CD4-positive, alpha-beta T cell treated with Interleukin-4 for 4 hours (primary cell): ENCODE measurements around the gene TBXAS1.

Experiments used
- DNase-seq: peaks from one replicate; pipeline ENCODE4 v3.0.0-alpha.2; 2020

TBXAS1 gene

DNA sequence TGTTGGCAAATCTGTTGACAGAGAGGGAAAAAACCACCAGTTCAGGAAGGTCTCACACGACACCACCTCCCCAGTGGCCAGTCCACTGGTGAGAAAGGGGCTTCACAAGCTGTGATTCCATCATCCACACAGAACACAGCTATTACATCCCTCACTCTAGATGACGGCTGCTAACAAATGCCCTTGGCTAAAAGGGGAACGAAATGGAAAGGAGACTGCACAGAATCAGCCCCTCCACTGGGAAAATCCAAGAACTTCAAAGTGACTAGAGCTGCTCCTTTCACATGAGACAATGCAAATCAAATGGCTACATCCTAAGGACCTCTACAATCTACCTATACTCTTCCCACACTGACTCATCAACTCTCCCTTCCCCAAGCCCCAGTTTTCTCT lies 228.1 kb downstream of the TBXAS1 start:
- DNase-seq: no peak

DNA sequence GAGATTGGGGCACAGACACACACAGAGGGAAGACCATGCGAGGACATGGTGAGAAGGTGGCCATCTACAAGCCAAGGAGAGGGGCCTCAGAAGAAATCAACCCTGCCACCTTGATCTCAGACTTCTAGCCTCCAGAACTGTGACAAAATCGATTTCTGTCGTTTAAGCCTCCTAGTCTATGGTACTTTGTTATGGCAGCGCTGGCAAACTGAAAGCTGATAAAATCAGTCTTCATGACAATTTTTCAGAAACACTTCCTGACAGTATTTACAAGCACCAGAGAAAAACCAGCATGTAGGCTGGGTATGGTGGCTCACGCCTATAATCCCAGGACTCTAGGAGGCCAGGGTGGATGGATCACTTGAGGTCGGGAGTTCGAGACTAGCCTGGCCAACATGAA lies 229.5 kb downstream of the TBXAS1 start:
- peak; percentile 25 for DNase-seq

- DNase-seq: peak; percentile 71
Measured at GRCh38 chr7:140059273-140060242, 230.5 kb downstream of the TBXAS1 start.

GRCh38 chr7:140060243-140060630 lies 231.2 kb downstream of the TBXAS1 start:
- DNase-seq: peak; percentile 24

- DNase-seq: no peak
Measured at GRCh38 chr7:140060788-140061606, 231.9 kb downstream of the TBXAS1 start.

GRCh38 chr7:140061607-140061930 lies 232.5 kb downstream of the TBXAS1 start:
- DNase-seq: no peak

GRCh38 chr7:140062118-140062527 lies 233.1 kb downstream of the TBXAS1 start:
- DNase-seq: peak; percentile 72

DNA sequence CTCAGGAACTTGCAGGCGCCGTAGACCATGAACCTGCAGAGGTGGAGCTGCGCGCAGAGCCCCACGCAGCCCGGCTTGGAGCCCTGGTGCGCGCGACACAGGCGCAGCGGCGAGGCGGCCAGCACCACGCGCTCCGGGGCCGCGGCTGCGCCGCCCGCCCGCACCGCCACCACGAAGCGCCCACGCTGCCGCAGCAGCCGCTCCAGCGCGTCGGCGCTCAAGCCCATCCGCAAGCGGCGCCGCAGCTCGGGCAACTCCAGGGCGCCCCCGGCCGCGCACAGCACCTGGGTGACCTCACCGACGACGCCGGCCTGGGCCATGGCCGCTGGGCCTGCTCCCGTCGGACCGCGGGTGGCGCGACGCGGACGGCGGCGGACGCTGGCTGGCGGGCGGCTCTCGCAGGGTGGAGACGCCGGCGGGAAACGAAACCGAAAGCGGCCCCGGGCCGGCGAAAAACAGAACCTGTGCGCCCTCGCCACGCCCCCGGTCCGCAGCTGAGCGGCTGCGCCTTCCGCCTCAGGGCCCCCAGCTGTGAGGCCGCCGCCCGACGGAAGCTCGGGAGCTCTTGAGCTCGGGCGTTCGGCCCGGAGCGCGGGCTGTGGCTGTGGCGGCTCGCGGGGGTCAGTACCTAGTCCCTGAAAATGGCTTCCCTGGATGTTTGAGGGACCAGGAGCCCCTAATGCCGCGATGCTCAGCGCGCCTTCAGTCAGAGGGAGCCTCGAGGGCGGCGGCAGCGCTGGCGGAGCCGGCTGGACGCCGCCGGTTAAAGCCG lies 233.7 kb downstream of the TBXAS1 start, which contains the start of gene PARP12:
TSS of gene PARP12 (minus strand) at position 424 of the 772 bp plus-strand sequence. CDS start at position 320, 104 bp downstream.
- DNase-seq: peak; percentile 84

DNA sequence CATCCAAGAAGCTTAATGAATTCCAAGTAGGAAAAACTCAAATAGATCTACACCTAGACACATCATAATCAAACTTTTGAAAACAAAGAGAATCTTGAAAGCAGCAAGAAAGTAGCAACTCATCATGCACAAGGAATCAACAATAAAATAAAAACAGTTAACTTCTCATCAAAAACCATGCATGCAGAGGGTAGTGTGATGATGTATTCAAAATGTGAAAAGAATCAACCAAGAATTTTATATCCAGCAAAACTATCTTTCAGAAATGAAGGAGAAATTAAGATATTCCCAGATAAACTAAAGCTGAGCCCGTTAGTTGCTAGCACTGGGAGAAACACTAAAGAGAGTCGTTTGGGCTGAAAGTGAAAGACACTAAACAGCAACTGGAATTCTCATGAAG lies 238.0 kb downstream of the TBXAS1 start:
- DNase-seq: no peak

GRCh38 chr7:140068033-140068432 lies 239.0 kb downstream of the TBXAS1 start:
- no peak for DNase-seq

GRCh38 chr7:140069298-140069949 lies 240.4 kb downstream of the TBXAS1 start:
- DNase-seq: no peak
